Mammary epithelial cell (primary cell): Measurements from ENCODE around the gene PSRC1.

Experiments
- CTCF ChIP-seq, 2 donors: IDR thresholded peaks in 1 of 2; conservative IDR thresholded peaks in 1 of 2; 2 replicates each; pipeline ENCODE4 v1.5.1; 2011 to 2012; ENCODE audit warnings: inconsistent platforms in 2 of 2, low read length in 2 of 2, mild to moderate bottlenecking in 2 of 2, control low read depth in 1 of 2, low read depth in 1 of 2; ENCODE audit not compliant: insufficient read depth in 1 of 2; ENCODE audit errors: extremely low read depth in 1 of 2
- EZH2 ChIP-seq: IDR thresholded peaks from 2 replicates; pipeline ENCODE4 v1.6.1; 2012; ENCODE audit warnings: low read length, inconsistent platforms, borderline replicate concordance

- TF ChIP-seq CTCF (conservative IDR thresholded peaks at IDR 0.05 in 1 of 2, IDR thresholded peaks at IDR 0.05 in 1 of 2; ENCODE audit: extremely low read depth in 1 of 2, insufficient read depth in 1 of 2, low read depth in 1 of 2, low read length in 2 of 2) (no peak), EZH2 (no peak)
Measured at GRCh38 chr1:109271458-109271857, 11.5 kb downstream of the PSRC1 start.
